ENCODE data around the gene ADAMTS2.

Gene ADAMTS2

GRCh38 chr5:179250561-179251225, 94.6 kb downstream of the ADAMTS2 start:
- Histone ChIP-seq H4K12ac (ENCODE audit: low read depth, low read length) (no peak overlapping the region), H3K14ac (ENCODE audit: low read length) (no peak overlapping the region), H3K79me1 (ENCODE audit: low read length) (no peaks in the 10 kb centered on the region), H3K18ac (ENCODE audit: low read length) (no peak overlapping the region), H3K4me3 (ENCODE audit: low read depth, low read length) (no peak overlapping the region), H3K4me2 (ENCODE audit: low read length) (no peak overlapping the region), H2AFZ (ENCODE audit: insufficient read depth, low read length, poor library complexity) (no peak overlapping the region), H3K9me3 (ENCODE audit: insufficient read depth, low read depth, low read length) (peaks cover 4% of the 10 kb centered on the region), H3K23ac (ENCODE audit: low read length) (no peak overlapping the region), H2AK5ac (ENCODE audit: low read length) (no peak overlapping the region), H3K79me2 (ENCODE audit: control insufficient read depth, insufficient read depth, low read length, poor library complexity) (no peaks in the 10 kb centered on the region), H2BK120ac (ENCODE audit: insufficient read depth, low read length, poor library complexity) (no peak overlapping the region), H4K8ac (ENCODE audit: low read depth, low read length) (no peak overlapping the region), H4K91ac (ENCODE audit: low read depth, low read length) (no peak overlapping the region), H3K27ac (ENCODE audit: low read depth, low read length) (no peak overlapping the region), H3K27me3 (ENCODE audit: insufficient read depth, low read length) (no peaks in the 10 kb centered on the region), H3K9ac (ENCODE audit: low read length) (no peak overlapping the region), H2BK5ac (ENCODE audit: low read depth, low read length, poor library complexity) (no peak overlapping the region), H3K4me1 (ENCODE audit: control insufficient read depth in 1 of 2, insufficient read depth in 2 of 2, low read length in 2 of 2) (no peaks in the 10 kb centered on the region), H3K36me3 (ENCODE audit: control insufficient read depth in 1 of 2, insufficient read depth in 2 of 2, low read length in 2 of 2) (peaks cover 0 to 1% of the 10 kb centered on the region in 2 experiments), H2BK12ac (ENCODE audit: low read length) (no peak overlapping the region), H3K4ac (ENCODE audit: low read depth, low read length) (no peak overlapping the region)
- WGBS (ENCODE audit: extremely low coverage, insufficient coverage, insufficient read length) = no CpG with 5 or more reads among the region's 13 CpGs
- no peak for DNase-seq

GRCh38 chr5:179246227-179246626, 99.0 kb downstream of the ADAMTS2 start:
- Histone ChIP-seq H4K8ac (ENCODE audit: low read depth, low read length) (no peak overlapping the region), H3K4me1 (ENCODE audit: control insufficient read depth in 1 of 2, insufficient read depth in 2 of 2, low read length in 2 of 2) (peaks cover 0 to 4% of the 10 kb centered on the region in 2 experiments), H4K12ac (ENCODE audit: low read depth, low read length) (no peak overlapping the region), H3K23ac (ENCODE audit: low read length) (no peak overlapping the region), H4K91ac (ENCODE audit: low read depth, low read length) (no peak overlapping the region), H2BK120ac (ENCODE audit: insufficient read depth, low read length, poor library complexity) (no peak overlapping the region), H3K4ac (ENCODE audit: low read depth, low read length) (no peak overlapping the region), H3K36me3 (ENCODE audit: control insufficient read depth in 1 of 2, insufficient read depth in 2 of 2, low read length in 2 of 2) (no peaks in the 10 kb centered on the region), H3K4me2 (ENCODE audit: low read length) (no peak overlapping the region), H3K79me2 (ENCODE audit: control insufficient read depth, insufficient read depth, low read length, poor library complexity) (no peaks in the 10 kb centered on the region), H3K4me3 (ENCODE audit: low read depth, low read length) (no peak overlapping the region), H3K27me3 (ENCODE audit: insufficient read depth, low read length) (no peaks in the 10 kb centered on the region), H3K14ac (ENCODE audit: low read length) (no peak overlapping the region), H2BK12ac (ENCODE audit: low read length) (no peak overlapping the region), H2AK5ac (ENCODE audit: low read length) (no peak overlapping the region), H3K9ac (ENCODE audit: low read length) (no peak overlapping the region), H2AFZ (ENCODE audit: insufficient read depth, low read length, poor library complexity) (no peak overlapping the region), H3K9me3 (ENCODE audit: insufficient read depth, low read depth, low read length) (peaks cover 2% of the 10 kb centered on the region), H3K27ac (ENCODE audit: low read depth, low read length) (no peak overlapping the region), H3K18ac (ENCODE audit: low read length) (no peak overlapping the region), H3K79me1 (ENCODE audit: low read length) (no peaks in the 10 kb centered on the region), H2BK5ac (ENCODE audit: low read depth, low read length, poor library complexity) (no peak overlapping the region)
- no CpG with 5 or more reads among the region's 2 CpGs for WGBS (ENCODE audit: extremely low coverage, insufficient coverage, insufficient read length)
- DNase-seq = no peak

GRCh38 chr5:179245031-179245430, 100.2 kb downstream of the ADAMTS2 start:
- Histone ChIP-seq H3K18ac (ENCODE audit: low read length) (no peak overlapping the region), H3K27ac (ENCODE audit: low read depth, low read length) (no peak overlapping the region), H2BK120ac (ENCODE audit: insufficient read depth, low read length, poor library complexity) (no peak overlapping the region), H2AK5ac (ENCODE audit: low read length) (no peak overlapping the region), H2BK12ac (ENCODE audit: low read length) (no peak overlapping the region), H4K8ac (ENCODE audit: low read depth, low read length) (no peak overlapping the region), H3K79me1 (ENCODE audit: low read length) (no peaks in the 10 kb centered on the region), H3K9me3 (ENCODE audit: insufficient read depth, low read depth, low read length) (no peaks in the 10 kb centered on the region), H4K12ac (ENCODE audit: low read depth, low read length) (no peak overlapping the region), H3K23ac (ENCODE audit: low read length) (no peak overlapping the region), H2AFZ (ENCODE audit: insufficient read depth, low read length, poor library complexity) (no peak overlapping the region), H2BK5ac (ENCODE audit: low read depth, low read length, poor library complexity) (no peak overlapping the region), H3K79me2 (ENCODE audit: control insufficient read depth, insufficient read depth, low read length, poor library complexity) (no peaks in the 10 kb centered on the region), H4K91ac (ENCODE audit: low read depth, low read length) (no peak overlapping the region), H3K27me3 (ENCODE audit: insufficient read depth, low read length) (no peaks in the 10 kb centered on the region), H3K4me2 (ENCODE audit: low read length) (no peak overlapping the region), H3K36me3 (ENCODE audit: control insufficient read depth in 1 of 2, insufficient read depth in 2 of 2, low read length in 2 of 2) (peaks cover 0 to 2% of the 10 kb centered on the region in 2 experiments), H3K9ac (ENCODE audit: low read length) (no peak overlapping the region), H3K14ac (ENCODE audit: low read length) (no peak overlapping the region), H3K4me3 (ENCODE audit: low read depth, low read length) (no peak overlapping the region), H3K4me1 (ENCODE audit: control insufficient read depth in 1 of 2, insufficient read depth in 2 of 2, low read length in 2 of 2) (peaks cover 0 to 4% of the 10 kb centered on the region in 2 experiments), H3K4ac (ENCODE audit: low read depth, low read length) (no peak overlapping the region)
- WGBS (ENCODE audit: extremely low coverage, insufficient coverage, insufficient read length) = no CpG with 5 or more reads among the region's 4 CpGs
- DNase-seq = no peak

- no peaks in the 10 kb centered on the region for H3K27me3 ChIP-seq (ENCODE audit: insufficient read depth, low read length)
- no peak overlapping the region for H2BK120ac ChIP-seq (ENCODE audit: insufficient read depth, low read length, poor library complexity)
- no peak overlapping the region for H3K4me3 ChIP-seq (ENCODE audit: low read depth, low read length)
- H4K8ac ChIP-seq (ENCODE audit: low read depth, low read length) = no peak overlapping the region
- no peak overlapping the region for H2AFZ ChIP-seq (ENCODE audit: insufficient read depth, low read length, poor library complexity)
- WGBS (ENCODE audit: extremely low coverage, insufficient coverage, insufficient read length) = no CpG with 5 or more reads among the region's 5 CpGs
- no peak for DNase-seq
- peaks cover 2% of the 10 kb centered on the region for H3K9me3 ChIP-seq (ENCODE audit: insufficient read depth, low read depth, low read length)
- H4K91ac ChIP-seq (ENCODE audit: low read depth, low read length) = no peak overlapping the region
- no peak overlapping the region for H2BK12ac ChIP-seq (ENCODE audit: low read length)
- no peak overlapping the region for H3K27ac ChIP-seq (ENCODE audit: low read depth, low read length)
- H4K12ac ChIP-seq (ENCODE audit: low read depth, low read length) = no peak overlapping the region
- no peak overlapping the region for H3K9ac ChIP-seq (ENCODE audit: low read length)
- H3K79me1 ChIP-seq (ENCODE audit: low read length) = no peaks in the 10 kb centered on the region
- H3K4ac ChIP-seq (ENCODE audit: low read depth, low read length) = no peak overlapping the region
- no peak overlapping the region for H2AK5ac ChIP-seq (ENCODE audit: low read length)
- no peak overlapping the region for H3K23ac ChIP-seq (ENCODE audit: low read length)
- no peak overlapping the region for H2BK5ac ChIP-seq (ENCODE audit: low read depth, low read length, poor library complexity)
- H3K36me3 ChIP-seq (ENCODE audit: control insufficient read depth in 1 of 2, insufficient read depth in 2 of 2, low read length in 2 of 2) = peaks cover 0 to 2% of the 10 kb centered on the region in 2 experiments
- no peak overlapping the region for H3K4me2 ChIP-seq (ENCODE audit: low read length)
- H3K79me2 ChIP-seq (ENCODE audit: control insufficient read depth, insufficient read depth, low read length, poor library complexity) = no peaks in the 10 kb centered on the region
- peaks cover 0 to 4% of the 10 kb centered on the region in 2 experiments for H3K4me1 ChIP-seq (ENCODE audit: control insufficient read depth in 1 of 2, insufficient read depth in 2 of 2, low read length in 2 of 2)
- no peak overlapping the region for H3K18ac ChIP-seq (ENCODE audit: low read length)
- no peak overlapping the region for H3K14ac ChIP-seq (ENCODE audit: low read length)
Measured at GRCh38 chr5:179244044-179244443, 101.2 kb downstream of the ADAMTS2 start.
